Mesenchymal stem cell (in vitro differentiated cells and primary cell): ENCODE data around the gene RTN1.

Source experiments
- DNase-seq: peaks from one replicate; pipeline ENCODE4 v3.0.0-alpha.2; 2013
- H2AFZ ChIP-seq: one replicate; pipeline ENCODE4 v1.6.1; 2013; ENCODE audit warnings: low read depth, mild to moderate bottlenecking, control low read depth, inconsistent platforms, low read length, moderate library complexity
- H2AK5ac ChIP-seq: 2 replicates; pipeline ENCODE4 v1.6.1; 2013; ENCODE audit warnings: low read length, moderate library complexity, mild to moderate bottlenecking, inconsistent platforms; ENCODE audit not compliant: severe bottlenecking
- H2BK120ac ChIP-seq: one replicate; pipeline ENCODE4 v1.6.1; 2013; ENCODE audit warnings: low read depth, mild to moderate bottlenecking, inconsistent platforms, low read length, moderate library complexity
- H2BK12ac ChIP-seq, 2 experiments: one replicate each; pipeline ENCODE4 v1.6.1; 2013; ENCODE audit warnings: inconsistent platforms in 2 of 2, low read length in 2 of 2, mild to moderate bottlenecking in 2 of 2, moderate library complexity in 2 of 2, control low read depth in 1 of 2
- H2BK15ac ChIP-seq: one replicate; pipeline ENCODE4 v1.6.1; 2013; ENCODE audit warnings: mild to moderate bottlenecking, low read depth, inconsistent platforms; ENCODE audit not compliant: poor library complexity, severe bottlenecking
- H2BK5ac ChIP-seq: 2 replicates; pipeline ENCODE4 v1.6.1; 2013; ENCODE audit warnings: low read depth, mild to moderate bottlenecking, low read length, control low read depth, inconsistent platforms; ENCODE audit not compliant: poor library complexity, severe bottlenecking
- H3K14ac ChIP-seq, 2 experiments: one replicate each; pipeline ENCODE4 v1.6.1; 2013; ENCODE audit warnings: inconsistent platforms in 2 of 2, low read length in 2 of 2, control low read depth in 1 of 2, mild to moderate bottlenecking in 1 of 2, moderate library complexity in 1 of 2
- H3K18ac ChIP-seq, 2 experiments: one replicate each; pipeline ENCODE4 v1.6.1; 2013; ENCODE audit warnings: inconsistent platforms in 2 of 2, low read length in 2 of 2, control low read depth in 1 of 2, low read depth in 1 of 2, mild to moderate bottlenecking in 1 of 2
- H3K23ac ChIP-seq, 2 experiments: one replicate each; pipeline ENCODE4 v1.6.1; 2013; ENCODE audit warnings: inconsistent platforms in 2 of 2, low read length in 2 of 2, mild to moderate bottlenecking in 2 of 2, moderate library complexity in 2 of 2, control low read depth in 1 of 2
- H3K27ac ChIP-seq: 2 replicates; pipeline ENCODE4 v1.5.1; 2013; ENCODE audit warnings: mild to moderate bottlenecking, moderate library complexity, low read length, control low read depth, inconsistent platforms; ENCODE audit not compliant: poor library complexity, severe bottlenecking
- H3K27me3 ChIP-seq, 2 experiments: 2 replicates each; pipeline versions ENCODE4 v1.6.1 to v1.7.0; 2013; ENCODE audit warnings: low read length in 2 of 2, mild to moderate bottlenecking in 2 of 2, moderate library complexity in 2 of 2, control low read depth in 1 of 2, inconsistent platforms in 1 of 2; ENCODE audit not compliant: control insufficient read depth in 1 of 2, insufficient read depth in 1 of 2
- H3K36me3 ChIP-seq, 2 experiments: 2 replicates each; pipeline versions ENCODE4 v1.6.1 to v1.7.0; 2013; ENCODE audit warnings: low read length in 2 of 2, control low read depth in 1 of 2, inconsistent platforms in 1 of 2, low read depth in 1 of 2, mild to moderate bottlenecking in 1 of 2; ENCODE audit not compliant: insufficient read depth in 2 of 2, control insufficient read depth in 1 of 2
- H3K4ac ChIP-seq, 2 experiments: one replicate each; pipeline ENCODE4 v1.6.1; 2013; ENCODE audit warnings: inconsistent platforms in 2 of 2, low read length in 2 of 2, mild to moderate bottlenecking in 2 of 2, moderate library complexity in 2 of 2, control low read depth in 1 of 2, low read depth in 1 of 2
- H3K4me1 ChIP-seq: 2 replicates; pipeline ENCODE4 v1.6.1; 2013; ENCODE audit warnings: low read depth, low read length, control low read depth; ENCODE audit not compliant: control insufficient read depth, insufficient read depth
- H3K4me2 ChIP-seq: 2 replicates; pipeline ENCODE4 v1.6.1; 2013; ENCODE audit warnings: low read length, mild to moderate bottlenecking, inconsistent platforms; ENCODE audit not compliant: poor library complexity, severe bottlenecking
- H3K4me3 ChIP-seq, 2 experiments: 2 replicates each; pipeline versions ENCODE4 v1.5.1 to v1.7.0; 2013; ENCODE audit warnings: low read length in 2 of 2, mild to moderate bottlenecking in 2 of 2, control low read depth in 1 of 2, low read depth in 1 of 2; ENCODE audit not compliant: insufficient read depth in 1 of 2
- H3K79me1 ChIP-seq: replicated peaks from 2 replicates; pipeline ENCODE4 v1.6.1; 2013; ENCODE audit warnings: mild to moderate bottlenecking, control low read depth, low read length, inconsistent platforms; ENCODE audit not compliant: poor library complexity, severe bottlenecking
- H3K9ac ChIP-seq: 2 replicates; pipeline ENCODE4 v1.7.0; 2013; ENCODE audit warnings: mild to moderate bottlenecking, low read length, moderate library complexity
- H3K9me3 ChIP-seq: 2 replicates; pipeline ENCODE4 v1.7.0; 2013; ENCODE audit warnings: mild to moderate bottlenecking, low read length; ENCODE audit not compliant: control insufficient read depth
- H4K8ac ChIP-seq: one replicate; pipeline ENCODE4 v1.6.1; 2013; ENCODE audit warnings: inconsistent platforms, mild to moderate bottlenecking, low read length, moderate library complexity
- H4K91ac ChIP-seq: one replicate; pipeline ENCODE4 v1.6.1; 2013; ENCODE audit warnings: mild to moderate bottlenecking, low read length, inconsistent platforms
- WGBS: methylation state at CpG from one replicate; pipeline ENCODE4 v1.1.7; 2013; ENCODE audit warnings: mixed read lengths; 5-methylcytosine and 5-hydroxymethylcytosine counted together

RTN1 gene

DNA sequence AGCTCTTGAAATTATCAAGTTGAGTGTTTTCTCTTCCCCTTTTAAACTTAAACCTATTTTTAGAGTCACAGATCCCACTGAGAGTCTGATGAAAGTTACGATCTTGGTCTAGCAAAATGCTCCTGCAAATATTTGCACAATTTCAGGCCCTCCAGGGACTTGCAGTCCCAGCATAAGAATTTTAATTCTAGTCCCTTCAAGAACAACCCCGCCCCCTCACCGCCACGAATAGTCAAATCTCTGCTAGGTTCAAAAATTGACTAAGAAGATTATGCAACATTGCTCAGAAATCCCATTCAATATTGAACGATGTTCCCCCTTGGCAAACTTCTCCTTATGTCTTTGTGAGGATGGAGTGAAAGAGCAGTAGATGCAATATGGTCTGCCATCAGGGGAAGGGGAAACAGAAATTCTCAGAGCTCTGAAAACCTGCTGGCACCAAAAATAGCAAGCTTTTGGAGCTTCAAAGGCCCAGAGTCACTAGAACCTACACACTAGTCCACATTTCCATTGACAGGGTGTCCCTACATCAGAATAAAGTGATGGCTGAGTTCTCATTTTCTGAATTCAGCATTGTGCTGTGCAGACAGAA lies 166.4 kb downstream of the RTN1 start:
- Histone ChIP-seq H2AFZ (no peak overlapping the region), H3K9me3 (peaks cover 5% of the 10 kb centered on the region), H2BK5ac (no peak overlapping the region), H4K8ac (no peak overlapping the region), H4K91ac (no peak overlapping the region), H2BK120ac (no peak overlapping the region), H3K4me1 (no peaks in the 10 kb centered on the region), H2BK15ac (no peak overlapping the region), H3K79me1 (no peaks in the 10 kb centered on the region), H3K4me2 (no peak overlapping the region), H3K36me3 (no peaks in the 10 kb centered on the region), H3K14ac (no peak overlapping the region), H2AK5ac (no peak overlapping the region), H3K18ac (no peak overlapping the region), H3K27me3 (peaks cover 7% of the 10 kb centered on the region in 2 experiments), H3K23ac (no peak overlapping the region), H3K9ac (no peak overlapping the region), H2BK12ac (no peak overlapping the region), H3K4me3 (no peak overlapping the region), H3K27ac (no peak overlapping the region), H3K4ac (no peak overlapping the region)
- DNase-seq: no peak
- WGBS: 82% methylated on average over 3 of the region's 5 CpGs

DNA sequence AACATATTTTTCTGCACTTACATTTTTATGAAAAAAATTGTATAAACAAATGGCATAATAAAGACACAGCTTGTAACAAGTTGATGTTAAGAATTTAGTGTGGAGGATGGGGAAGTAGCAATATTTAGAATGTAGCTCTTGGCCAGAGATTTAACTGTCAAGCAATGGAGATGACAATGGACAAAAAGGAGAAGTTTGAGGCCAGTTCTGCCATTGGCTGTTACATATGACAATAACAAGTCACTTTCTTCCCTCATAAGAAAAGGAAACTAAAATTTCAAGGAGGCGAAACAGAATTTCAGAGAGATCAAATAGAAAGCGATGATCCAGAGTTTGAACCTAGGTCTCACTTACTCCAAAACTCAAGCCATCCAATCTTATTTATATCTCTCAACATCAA lies 171.1 kb downstream of the RTN1 start:
- Histone ChIP-seq H3K23ac (no peak overlapping the region), H2BK12ac (no peak overlapping the region), H2BK15ac (no peak overlapping the region), H2AK5ac (no peak overlapping the region), H3K14ac (no peak overlapping the region), H3K79me1 (no peaks in the 10 kb centered on the region), H3K18ac (no peak overlapping the region), H3K27ac (no peak overlapping the region), H4K91ac (no peak overlapping the region), H2BK120ac (no peak overlapping the region), H3K4ac (no peak overlapping the region), H3K27me3 (peaks cover 1 to 7% of the 10 kb centered on the region in 2 experiments), H3K9me3 (peaks cover 5% of the 10 kb centered on the region), H2AFZ (no peak overlapping the region), H4K8ac (no peak overlapping the region), H3K36me3 (no peaks in the 10 kb centered on the region), H2BK5ac (no peak overlapping the region), H3K9ac (no peak overlapping the region), H3K4me2 (no peak overlapping the region), H3K4me3 (no peak overlapping the region), H3K4me1 (no peaks in the 10 kb centered on the region)
- DNase-seq: no peak
- 96% methylated on average over 2 of the region's 2 CpGs for WGBS

DNA sequence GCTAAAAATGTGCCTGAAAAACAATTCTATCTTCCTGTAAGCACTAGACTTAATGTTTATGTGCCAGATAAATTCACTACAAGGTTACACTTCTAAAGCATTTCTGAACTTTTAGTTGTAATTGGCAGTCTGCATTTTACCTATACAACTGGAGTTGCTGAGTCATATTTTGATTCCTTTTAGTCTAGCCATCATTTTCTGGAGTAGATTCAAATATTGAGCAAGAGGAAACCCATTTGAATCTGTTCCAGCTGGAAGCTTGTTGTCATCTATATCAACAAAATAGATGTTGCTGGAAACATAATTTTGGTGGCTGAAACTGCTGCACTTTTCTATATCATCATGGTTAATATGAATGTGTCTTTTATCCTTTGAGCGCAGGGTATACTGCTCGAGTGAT lies 171.8 kb downstream of the RTN1 start:
- Histone ChIP-seq H3K9me3 (peaks cover 5% of the 10 kb centered on the region), H2BK120ac (no peak overlapping the region), H2AK5ac (no peak overlapping the region), H4K91ac (no peak overlapping the region), H3K4me2 (no peak overlapping the region), H3K18ac (no peak overlapping the region), H3K4ac (no peak overlapping the region), H3K4me3 (no peak overlapping the region), H2BK15ac (no peak overlapping the region), H2AFZ (no peak overlapping the region), H3K9ac (no peak overlapping the region), H3K27ac (no peak overlapping the region), H3K14ac (no peak overlapping the region), H3K36me3 (no peaks in the 10 kb centered on the region), H3K4me1 (no peaks in the 10 kb centered on the region), H3K79me1 (no peaks in the 10 kb centered on the region), H4K8ac (no peak overlapping the region), H2BK12ac (no peak overlapping the region), H3K27me3 (peaks cover 0 to 7% of the 10 kb centered on the region in 2 experiments), H2BK5ac (no peak overlapping the region), H3K23ac (no peak overlapping the region)
- 92% methylated on average over 2 of the region's 2 CpGs for WGBS
- no peak for DNase-seq

DNA sequence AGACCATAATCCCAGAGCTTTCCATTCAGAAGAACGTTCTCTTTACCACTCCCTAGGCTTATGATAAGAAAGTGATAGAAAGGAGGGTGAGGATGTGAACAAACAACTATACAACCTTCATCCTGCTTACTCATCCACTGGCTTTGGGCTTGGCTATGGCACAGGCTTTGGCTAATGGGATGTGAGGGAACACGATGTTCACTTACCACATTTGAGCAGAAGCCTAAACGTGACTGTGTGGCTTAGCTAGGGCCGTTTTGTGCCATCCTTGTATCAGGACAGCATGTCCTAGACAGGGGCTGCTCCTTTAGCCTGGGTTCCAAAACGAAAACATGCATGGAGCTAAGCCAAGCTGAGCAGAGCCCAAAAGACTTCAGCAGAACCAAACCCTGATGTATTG lies 175.4 kb downstream of the RTN1 start:
- no peak overlapping the region for H3K23ac ChIP-seq
- H3K27me3 ChIP-seq: peaks cover 0 to 7% of the 10 kb centered on the region in 2 experiments
- H3K9me3 ChIP-seq: no peaks in the 10 kb centered on the region
- H3K36me3 ChIP-seq: no peaks in the 10 kb centered on the region
- no peak overlapping the region for H3K27ac ChIP-seq
- no peak overlapping the region for H2AK5ac ChIP-seq
- no peak overlapping the region for H4K91ac ChIP-seq
- H2AFZ ChIP-seq: no peak overlapping the region
- H3K79me1 ChIP-seq: no peaks in the 10 kb centered on the region
- no peak overlapping the region for H2BK120ac ChIP-seq
- H2BK12ac ChIP-seq: no peak overlapping the region
- H3K18ac ChIP-seq: no peak overlapping the region
- no peak overlapping the region for H3K14ac ChIP-seq
- H2BK5ac ChIP-seq: no peak overlapping the region
- no peak overlapping the region for H3K4me3 ChIP-seq
- H3K9ac ChIP-seq: no peak overlapping the region
- no peak overlapping the region for H2BK15ac ChIP-seq
- H3K4ac ChIP-seq: no peak overlapping the region
- WGBS: 62% methylated on average over 4 of the region's 5 CpGs
- DNase-seq: no peak
- H3K4me2 ChIP-seq: no peak overlapping the region
- H4K8ac ChIP-seq: no peak overlapping the region
- no peaks in the 10 kb centered on the region for H3K4me1 ChIP-seq
